Stimulated activated naive CD4-positive, alpha-beta T cell treated with Interleukin-2 at 50 U/mL for 16 hours (primary cell): ENCODE results near the gene DISC1.
"Not testable (repeated sequence)": the region's sequence is repeated elsewhere in the genome, so short reads cannot be mapped to it uniquely, and the experiment has no call there.

Experiments
- DNase-seq: peaks from one replicate; lab custom pipeline; 2025; lab: John Stamatoyannopoulos, UW

The DISC1 gene

GRCh38 chr1:231733063-231733462, 106.5 kb downstream of the DISC1 start:
- DNase-seq, result no peak

- DNase-seq, result no peak
Observed at GRCh38 chr1:231733672-231734071, 107.1 kb downstream of the DISC1 start.

GRCh38 chr1:231734417-231734816, 107.8 kb downstream of the DISC1 start:
- no peak for DNase-seq

- DNase-seq, result no peak
Observed at GRCh38 chr1:231735411-231735810, 108.8 kb downstream of the DISC1 start.

GRCh38 chr1:231735941-231736340, 109.4 kb downstream of the DISC1 start:
- DNase-seq, result no peak

- no peak for DNase-seq
Observed at GRCh38 chr1:231736464-231736863, 109.9 kb downstream of the DISC1 start.

- DNase-seq, result no peak
Observed at GRCh38 chr1:231738554-231738953, 112.0 kb downstream of the DISC1 start.

- DNase-seq, result no peak
Observed at GRCh38 chr1:231743966-231744365, 117.4 kb downstream of the DISC1 start.

- no peak for DNase-seq
Observed at GRCh38 chr1:231748760-231749415, 122.3 kb downstream of the DISC1 start.

GRCh38 chr1:231750296-231750695, 123.7 kb downstream of the DISC1 start:
- no peak for DNase-seq

GRCh38 chr1:231750818-231751362, 124.3 kb downstream of the DISC1 start:
- DNase-seq, result no peak

GRCh38 chr1:231751415-231751814, 124.8 kb downstream of the DISC1 start:
- DNase-seq, result no peak

- DNase-seq, result no peak
Observed at GRCh38 chr1:231753313-231753712, 126.7 kb downstream of the DISC1 start.

GRCh38 chr1:231757101-231757404, 130.5 kb downstream of the DISC1 start:
- no peak for DNase-seq

- no peak for DNase-seq
Observed at GRCh38 chr1:231757759-231758158, 131.2 kb downstream of the DISC1 start.

- no peak for DNase-seq
Observed at GRCh38 chr1:231761252-231761651, 134.7 kb downstream of the DISC1 start.

GRCh38 chr1:231761747-231762541, 135.4 kb downstream of the DISC1 start:
- no peak for DNase-seq

GRCh38 chr1:231763456-231763855, 136.9 kb downstream of the DISC1 start:
- DNase-seq, result no peak

- DNase-seq, result not testable (repeated sequence)
Observed at GRCh38 chr1:231765825-231766224, 139.2 kb downstream of the DISC1 start.

- no peak for DNase-seq
Observed at GRCh38 chr1:231767471-231767870, 140.9 kb downstream of the DISC1 start.

- DNase-seq, result no peak
Observed at GRCh38 chr1:231768416-231768815, 141.8 kb downstream of the DISC1 start.

- no peak for DNase-seq
Observed at GRCh38 chr1:231770506-231771175, 144.1 kb downstream of the DISC1 start.
